GM23338 (cell line): ENCODE measurements around the gene KDM4B.

Source experiments
- CREB1 ChIP-seq: fragments of 250-450 bp; sonication (Bioruptor Pico); IDR thresholded peaks from 2 replicates; pipeline ENCODE4 v1.5.0; 2020; ENCODE audit warnings: low read depth, mild to moderate bottlenecking, moderate library complexity
- CTCF ChIP-seq, 2 experiments: fragments of 200-600 bp in 1 of 2; sonication (generic) in 1 of 2; conservative IDR thresholded peaks; 2 replicates each; pipeline versions ENCODE4 v1.5.1 to v1.6.1; 2016 to 2017; ENCODE audit warnings: antibody characterized with exemption in 2 of 2, low read depth in 2 of 2, mild to moderate bottlenecking in 2 of 2, moderate library complexity in 1 of 2
- ETS1 ChIP-seq: IDR thresholded peaks from 2 replicates; pipeline ENCODE4 v1.6.1; 2016; ENCODE audit warnings: antibody characterized with exemption
- EZH2 ChIP-seq: fragments of 200-600 bp; sonication (generic); IDR thresholded peaks from one replicate; pipeline ENCODE4 v1.8.0; 2017; ENCODE audit warnings: antibody characterized with exemption, mild to moderate bottlenecking, low read depth; ENCODE audit not compliant: unreplicated experiment
- EZH2phosphoT487 ChIP-seq: fragments of 200-600 bp; sonication (generic); IDR thresholded peaks from one replicate; pipeline ENCODE4 v1.8.1; 2018; ENCODE audit warnings: antibody characterized with exemption; ENCODE audit not compliant: unreplicated experiment
- JUNB ChIP-seq: IDR thresholded peaks from one replicate; pipeline ENCODE4 v1.6.1; 2016; ENCODE audit warnings: antibody characterized with exemption; ENCODE audit not compliant: unreplicated experiment
- NANOG ChIP-seq: IDR thresholded peaks from 2 replicates; pipeline ENCODE4 v1.6.1; 2016; ENCODE audit warnings: antibody characterized with exemption, borderline replicate concordance
- POLR2AphosphoS5 ChIP-seq: IDR thresholded peaks from 2 replicates; pipeline ENCODE4 v1.6.1; 2016; ENCODE audit warnings: antibody characterized with exemption, low read depth
- ZNF114 ChIP-seq: fragments of 250-450 bp; sonication (Bioruptor Pico); IDR thresholded peaks from 2 replicates; pipeline ENCODE4 v1.5.0; 2020; ENCODE audit warnings: mild to moderate bottlenecking, moderate library complexity
- ZNF331 ChIP-seq: fragments of 250-450 bp; sonication (Bioruptor Pico); IDR thresholded peaks from 2 replicates; pipeline ENCODE4 v1.5.0; 2020; ENCODE audit warnings: low read depth, mild to moderate bottlenecking, moderate library complexity
- TF ChIP-seq, protein P1 (sequence below): IDR thresholded peaks from one replicate; pipeline ENCODE4 v1.6.1; 2018; ENCODE audit warnings: antibody characterized with exemption; ENCODE audit not compliant: unreplicated experiment

GRCh38 chr19:5037936-5038335 is 69.0 kb downstream of the KDM4B start:
- TF ChIP-seq EZH2 = no peak
- TF ChIP-seq CTCF (conservative IDR thresholded peaks at IDR 0.05; ENCODE audit: low read depth in 2 of 2) = no peak
- TF ChIP-seq CREB1 (CRISPR knock-in tag) = no peak
- no peak for TF ChIP-seq POLR2AphosphoS5
- TF ChIP-seq ZNF331 (CRISPR knock-in tag) = no peak
- TF ChIP-seq, protein P1, sequence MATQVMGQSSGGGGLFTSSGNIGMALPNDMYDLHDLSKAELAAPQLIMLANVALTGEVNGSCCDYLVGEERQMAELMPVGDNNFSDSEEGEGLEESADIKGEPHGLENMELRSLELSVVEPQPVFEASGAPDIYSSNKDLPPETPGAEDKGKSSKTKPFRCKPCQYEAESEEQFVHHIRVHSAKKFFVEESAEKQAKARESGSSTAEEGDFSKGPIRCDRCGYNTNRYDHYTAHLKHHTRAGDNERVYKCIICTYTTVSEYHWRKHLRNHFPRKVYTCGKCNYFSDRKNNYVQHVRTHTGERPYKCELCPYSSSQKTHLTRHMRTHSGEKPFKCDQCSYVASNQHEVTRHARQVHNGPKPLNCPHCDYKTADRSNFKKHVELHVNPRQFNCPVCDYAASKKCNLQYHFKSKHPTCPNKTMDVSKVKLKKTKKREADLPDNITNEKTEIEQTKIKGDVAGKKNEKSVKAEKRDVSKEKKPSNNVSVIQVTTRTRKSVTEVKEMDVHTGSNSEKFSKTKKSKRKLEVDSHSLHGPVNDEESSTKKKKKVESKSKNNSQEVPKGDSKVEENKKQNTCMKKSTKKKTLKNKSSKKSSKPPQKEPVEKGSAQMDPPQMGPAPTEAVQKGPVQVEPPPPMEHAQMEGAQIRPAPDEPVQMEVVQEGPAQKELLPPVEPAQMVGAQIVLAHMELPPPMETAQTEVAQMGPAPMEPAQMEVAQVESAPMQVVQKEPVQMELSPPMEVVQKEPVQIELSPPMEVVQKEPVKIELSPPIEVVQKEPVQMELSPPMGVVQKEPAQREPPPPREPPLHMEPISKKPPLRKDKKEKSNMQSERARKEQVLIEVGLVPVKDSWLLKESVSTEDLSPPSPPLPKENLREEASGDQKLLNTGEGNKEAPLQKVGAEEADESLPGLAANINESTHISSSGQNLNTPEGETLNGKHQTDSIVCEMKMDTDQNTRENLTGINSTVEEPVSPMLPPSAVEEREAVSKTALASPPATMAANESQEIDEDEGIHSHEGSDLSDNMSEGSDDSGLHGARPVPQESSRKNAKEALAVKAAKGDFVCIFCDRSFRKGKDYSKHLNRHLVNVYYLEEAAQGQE = no peak
- TF ChIP-seq EZH2phosphoT487 = no peak
- TF ChIP-seq JUNB = no peak
- no peak for TF ChIP-seq ZNF114 (CRISPR knock-in tag)
- TF ChIP-seq NANOG = no peak
- TF ChIP-seq ETS1 = no peak
